Measurements from ENCODE around the gene GABRG3.

GABRG3 gene

DNA sequence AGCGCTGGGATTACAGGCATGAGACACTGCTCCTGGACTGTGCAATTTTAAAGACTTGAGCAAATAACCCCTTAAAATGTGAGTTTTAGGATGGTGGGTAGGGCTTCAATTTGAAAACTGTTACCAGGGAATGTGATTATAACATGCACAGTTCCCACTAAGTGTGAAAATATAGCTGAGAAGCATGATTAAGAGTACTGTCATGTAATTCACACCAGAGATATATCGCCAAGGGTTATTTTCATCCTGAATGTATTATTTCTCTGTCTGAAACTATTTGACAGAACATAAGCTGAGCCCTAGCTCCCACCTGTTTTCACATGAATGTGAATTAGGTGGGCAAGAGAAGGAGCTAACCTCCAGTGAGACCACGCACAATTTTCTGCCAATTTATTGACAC, 457.2 kb downstream of the GABRG3 start:
- peaks cover 25% of the 10 kb centered on the region for H3K9me3 Mint-ChIP-seq
- no peak overlapping the region for H3K27ac Mint-ChIP-seq
- no peaks in the 10 kb centered on the region for H3K4me1 Mint-ChIP-seq (ENCODE audit: low read depth)
- no peak overlapping the region for H3K4me3 Mint-ChIP-seq
- no peaks in the 10 kb centered on the region for H3K27me3 Mint-ChIP-seq (ENCODE audit: low read depth)
- H3K36me3 Mint-ChIP-seq (ENCODE audit: low read depth), result no peaks in the 10 kb centered on the region

DNA sequence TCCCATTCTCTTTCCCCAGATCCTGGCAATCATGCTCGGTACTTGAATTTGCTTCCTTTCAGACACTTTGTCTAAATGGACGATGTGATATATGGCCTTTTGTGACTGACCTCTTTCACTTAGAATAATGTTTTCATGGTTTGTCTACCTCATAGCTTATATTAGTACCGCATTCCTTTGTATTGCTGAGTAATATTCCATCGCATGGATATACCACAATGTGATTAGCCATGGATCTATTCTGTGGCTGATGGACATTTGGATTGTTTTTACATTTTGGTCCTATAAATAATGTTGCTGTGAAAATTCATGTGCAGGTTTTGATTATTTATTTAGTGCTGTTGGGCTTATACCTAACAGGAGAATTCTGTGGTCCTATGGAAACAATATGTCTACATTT, 458.6 kb downstream of the GABRG3 start:
- Mint-ChIP-seq H3K4me1 (ENCODE audit: low read depth) (no peaks in the 10 kb centered on the region), H3K9me3 (peaks cover 27% of the 10 kb centered on the region), H3K36me3 (ENCODE audit: low read depth) (no peaks in the 10 kb centered on the region), H3K27me3 (ENCODE audit: low read depth) (no peaks in the 10 kb centered on the region), H3K4me3 (no peak overlapping the region), H3K27ac (no peak overlapping the region)

- Mint-ChIP-seq H3K27ac (no peak overlapping the region), H3K4me1 (ENCODE audit: low read depth) (no peaks in the 10 kb centered on the region), H3K27me3 (ENCODE audit: low read depth) (no peaks in the 10 kb centered on the region), H3K4me3 (no peak overlapping the region), H3K36me3 (ENCODE audit: low read depth) (no peaks in the 10 kb centered on the region), H3K9me3 (peaks cover 39% of the 10 kb centered on the region)
Observed at GRCh38 chr15:27433604-27434003, 462.6 kb downstream of the GABRG3 start.

DNA sequence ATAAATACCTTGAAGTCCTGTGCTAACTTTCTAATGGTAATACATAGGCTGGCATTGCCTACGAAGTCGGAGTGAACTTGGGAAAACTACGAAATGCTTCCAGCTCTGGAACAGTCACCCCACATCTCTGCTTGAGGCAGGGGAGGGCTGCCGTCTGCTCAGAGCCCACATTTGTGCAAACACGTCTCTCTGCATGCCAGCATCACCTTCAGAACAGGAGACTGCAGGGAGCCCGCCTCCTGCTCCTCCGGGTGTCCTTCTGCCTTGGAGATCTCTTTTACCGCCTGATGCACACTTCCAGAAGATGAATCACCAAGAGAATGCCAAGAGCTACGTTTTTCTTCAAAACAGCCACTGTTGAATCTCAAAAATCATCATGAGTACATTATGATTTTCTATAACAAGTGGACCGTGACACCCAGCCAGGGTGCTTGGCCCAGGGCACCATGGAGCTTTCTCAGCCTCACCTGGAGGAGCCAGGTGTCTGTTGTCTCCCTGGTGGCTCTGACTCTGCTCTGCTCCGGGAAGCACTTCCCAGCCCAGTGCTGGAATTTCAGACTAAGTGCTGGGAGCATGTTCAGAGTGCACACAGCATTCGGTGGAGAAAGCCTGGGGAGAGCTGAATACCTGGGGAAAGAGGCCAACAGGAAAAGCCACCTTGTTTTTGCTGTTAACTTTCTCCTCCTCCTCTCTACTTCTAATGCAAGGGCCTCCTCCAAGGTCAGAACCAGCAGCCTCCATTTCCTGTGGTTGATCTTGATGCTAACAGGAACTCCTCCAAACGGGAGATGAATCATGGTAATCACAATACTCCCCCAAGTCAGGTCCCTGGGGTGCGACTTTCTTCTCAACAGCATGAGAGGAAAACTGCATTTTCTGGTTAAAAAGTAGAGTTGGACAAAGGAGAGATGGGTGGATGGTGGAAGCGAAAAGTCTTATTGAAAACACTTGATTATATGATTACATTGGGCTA, 467.7 kb downstream of the GABRG3 start:
- Mint-ChIP-seq H3K9me3 (peaks cover 43% of the 10 kb centered on the region), H3K27ac (no peak overlapping the region), H3K27me3 (ENCODE audit: low read depth) (no peaks in the 10 kb centered on the region), H3K4me1 (ENCODE audit: low read depth) (no peaks in the 10 kb centered on the region), H3K36me3 (ENCODE audit: low read depth) (no peaks in the 10 kb centered on the region), H3K4me3 (no peak overlapping the region)

GRCh38 chr15:27441120-27441519, 470.1 kb downstream of the GABRG3 start:
- Mint-ChIP-seq H3K9me3 (peaks cover 34% of the 10 kb centered on the region), H3K27me3 (ENCODE audit: low read depth) (no peaks in the 10 kb centered on the region), H3K4me1 (ENCODE audit: low read depth) (no peaks in the 10 kb centered on the region), H3K36me3 (ENCODE audit: low read depth) (no peaks in the 10 kb centered on the region), H3K27ac (no peak overlapping the region), H3K4me3 (no peak overlapping the region)

GRCh38 chr15:27448234-27448633, 477.3 kb downstream of the GABRG3 start:
- Mint-ChIP-seq H3K4me3 (no peak overlapping the region), H3K27ac (no peak overlapping the region), H3K9me3 (peaks cover 22% of the 10 kb centered on the region)

DNA sequence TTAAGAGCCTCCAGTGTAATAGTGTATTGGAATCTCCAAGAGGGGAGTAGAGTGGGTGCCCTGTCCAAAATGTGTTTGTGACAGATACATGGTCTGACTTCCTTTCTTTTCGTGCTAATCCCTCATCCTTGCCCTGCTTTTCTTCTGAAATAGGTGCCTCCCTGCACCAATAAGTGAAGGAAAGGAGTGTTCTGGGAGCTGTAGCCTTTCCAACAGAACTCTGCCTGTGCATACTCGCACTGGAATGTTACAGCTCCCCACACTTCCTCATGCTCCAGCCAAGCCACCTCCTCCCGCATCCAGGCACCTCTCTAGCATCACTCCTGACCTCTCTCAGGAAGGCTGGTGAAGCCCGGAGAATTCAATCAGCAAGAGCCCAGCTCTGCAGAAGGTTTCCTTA, 478.0 kb downstream of the GABRG3 start:
- H3K36me3 Mint-ChIP-seq (ENCODE audit: low read depth), result no peaks in the 10 kb centered on the region
- no peak overlapping the region for H3K4me3 Mint-ChIP-seq
- peaks cover 22% of the 10 kb centered on the region for H3K9me3 Mint-ChIP-seq
- H3K27ac Mint-ChIP-seq, result no peak overlapping the region
- no peaks in the 10 kb centered on the region for H3K4me1 Mint-ChIP-seq (ENCODE audit: low read depth)
- H3K27me3 Mint-ChIP-seq (ENCODE audit: low read depth), result no peaks in the 10 kb centered on the region

More at GRCh38 chr15:27448234-27448633, 477.3 kb downstream of the GABRG3 start:
- H3K27me3 Mint-ChIP-seq (ENCODE audit: low read depth), result no peaks in the 10 kb centered on the region
- H3K4me1 Mint-ChIP-seq (ENCODE audit: low read depth), result no peaks in the 10 kb centered on the region
- H3K36me3 Mint-ChIP-seq (ENCODE audit: low read depth), result no peaks in the 10 kb centered on the region

GRCh38 chr15:27449941-27450340, 479.0 kb downstream of the GABRG3 start:
- no peak overlapping the region for H3K27ac Mint-ChIP-seq
- no peaks in the 10 kb centered on the region for H3K4me1 Mint-ChIP-seq (ENCODE audit: low read depth)
- H3K9me3 Mint-ChIP-seq, result peaks cover 22% of the 10 kb centered on the region
- H3K36me3 Mint-ChIP-seq (ENCODE audit: low read depth), result no peaks in the 10 kb centered on the region
- H3K4me3 Mint-ChIP-seq, result no peak overlapping the region
- no peaks in the 10 kb centered on the region for H3K27me3 Mint-ChIP-seq (ENCODE audit: low read depth)

DNA sequence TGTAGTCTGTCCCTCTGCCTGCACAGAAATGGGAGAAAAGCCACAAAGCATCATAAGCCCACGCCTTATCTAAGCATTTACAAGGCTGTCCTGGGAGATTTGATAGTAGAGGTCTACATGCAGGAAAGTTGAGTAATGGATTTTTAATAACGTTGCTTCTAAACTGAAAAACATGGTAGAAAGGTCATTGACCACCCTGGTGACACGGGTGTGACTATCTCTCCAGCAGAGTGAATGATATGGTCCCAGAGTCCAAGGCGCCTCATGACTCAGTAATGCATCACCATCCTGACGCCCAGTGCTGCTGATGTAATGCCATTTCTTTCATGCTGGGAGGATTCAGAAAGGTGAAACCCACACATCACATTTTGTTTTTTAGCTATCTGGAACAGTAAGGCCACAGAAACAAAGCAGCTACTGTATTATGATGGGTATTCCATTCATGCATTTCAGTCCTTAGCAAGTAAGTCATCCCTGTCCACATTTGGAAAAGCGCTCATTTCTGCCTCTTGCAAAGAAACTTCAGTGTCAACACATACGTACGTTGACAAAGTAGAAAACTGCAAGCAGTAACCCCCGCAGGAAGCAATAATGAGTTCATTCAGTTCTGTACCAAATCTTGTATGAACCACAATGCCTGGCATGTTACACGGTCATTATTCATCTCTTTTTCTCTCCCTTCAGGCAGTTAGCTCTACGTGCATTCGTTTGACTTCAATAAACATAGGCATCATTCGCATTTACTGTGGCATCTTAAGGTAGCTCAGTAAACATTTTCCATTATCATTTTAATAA, 483.5 kb downstream of the GABRG3 start:
- H3K27ac Mint-ChIP-seq, result no peak overlapping the region

GRCh38 chr15:27456807-27457206, 485.8 kb downstream of the GABRG3 start:
- H3K27me3 Mint-ChIP-seq (ENCODE audit: low read depth), result no peaks in the 10 kb centered on the region
- no peaks in the 10 kb centered on the region for H3K4me1 Mint-ChIP-seq (ENCODE audit: low read depth)
- H3K36me3 Mint-ChIP-seq (ENCODE audit: low read depth), result no peaks in the 10 kb centered on the region
- H3K9me3 Mint-ChIP-seq, result peaks cover 23% of the 10 kb centered on the region
- no peak overlapping the region for H3K4me3 Mint-ChIP-seq
- no peak overlapping the region for H3K27ac Mint-ChIP-seq

More for the DNA sequence above, 483.5 kb downstream of the GABRG3 start:
- Mint-ChIP-seq H3K4me1 (ENCODE audit: low read depth) (no peaks in the 10 kb centered on the region), H3K27me3 (ENCODE audit: low read depth) (no peaks in the 10 kb centered on the region), H3K36me3 (ENCODE audit: low read depth) (no peaks in the 10 kb centered on the region), H3K9me3 (peaks cover 14% of the 10 kb centered on the region), H3K4me3 (no peak overlapping the region)

- no peak overlapping the region for H3K4me3 Mint-ChIP-seq
- no peaks in the 10 kb centered on the region for H3K36me3 Mint-ChIP-seq (ENCODE audit: low read depth)
- H3K27ac Mint-ChIP-seq, result no peak overlapping the region
- H3K4me1 Mint-ChIP-seq (ENCODE audit: low read depth), result no peaks in the 10 kb centered on the region
- H3K9me3 Mint-ChIP-seq, result peaks cover 27% of the 10 kb centered on the region
- no peaks in the 10 kb centered on the region for H3K27me3 Mint-ChIP-seq (ENCODE audit: low read depth)
Observed at GRCh38 chr15:27457766-27458165, 486.8 kb downstream of the GABRG3 start.

DNA sequence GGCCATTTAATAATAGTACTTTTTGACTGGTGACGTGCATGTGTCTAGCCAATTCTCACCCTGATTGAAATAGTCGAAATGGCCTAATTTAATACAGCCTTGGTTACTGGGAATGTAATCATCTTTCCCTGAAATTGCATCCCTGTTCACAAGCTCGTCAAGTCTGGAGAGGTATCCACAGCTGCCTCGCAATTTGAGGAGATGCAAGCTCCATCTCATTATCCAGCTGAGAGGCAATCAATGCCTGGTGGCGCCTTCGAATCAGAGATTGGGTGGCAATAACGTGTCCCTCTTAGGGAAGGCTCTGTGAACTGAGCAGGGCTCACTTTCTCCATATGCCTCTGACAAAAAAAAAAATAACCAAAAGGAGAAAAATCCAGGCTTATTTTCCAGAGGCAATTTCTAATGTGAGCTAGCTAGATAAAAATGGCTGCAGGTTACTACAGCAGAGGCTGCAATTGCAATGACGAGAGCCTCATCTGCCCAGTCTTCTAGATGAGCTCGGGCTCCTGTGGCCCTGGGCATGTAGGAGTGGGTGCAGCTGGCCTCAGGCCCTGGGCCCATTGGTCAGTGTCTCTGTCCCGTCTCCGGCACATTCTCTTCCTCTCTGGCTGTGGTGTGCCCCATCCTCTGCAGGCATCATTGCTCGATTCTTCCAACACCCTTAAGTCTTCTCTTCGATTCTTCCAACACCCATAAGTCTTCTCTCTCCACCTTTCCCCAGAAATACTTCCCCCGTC, 487.5 kb downstream of the GABRG3 start:
- Mint-ChIP-seq H3K36me3 (ENCODE audit: low read depth) (no peaks in the 10 kb centered on the region), H3K4me3 (no peak overlapping the region), H3K4me1 (ENCODE audit: low read depth) (no peaks in the 10 kb centered on the region), H3K27ac (no peak overlapping the region), H3K9me3 (peaks cover 27% of the 10 kb centered on the region), H3K27me3 (ENCODE audit: low read depth) (no peaks in the 10 kb centered on the region)

DNA sequence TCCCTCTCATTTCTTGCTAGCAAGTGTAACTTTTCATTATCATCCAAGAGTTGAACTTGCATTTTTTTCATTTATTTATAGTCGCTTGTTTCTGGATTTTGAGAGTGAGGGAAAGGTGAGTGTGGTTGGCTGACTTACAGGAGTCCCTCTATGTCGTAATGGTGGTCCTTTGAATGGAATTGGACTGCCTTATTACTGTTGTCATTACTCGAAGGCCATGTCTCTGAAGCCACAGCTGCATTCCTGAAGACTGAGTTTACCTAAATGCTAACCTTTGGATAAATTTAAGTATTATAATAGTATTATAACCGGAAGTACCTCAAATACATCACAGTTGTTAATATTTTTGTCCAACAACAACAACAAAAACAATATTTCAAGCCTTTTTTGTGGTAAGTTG, 488.9 kb downstream of the GABRG3 start:
- no peak overlapping the region for H3K4me3 Mint-ChIP-seq
- no peaks in the 10 kb centered on the region for H3K36me3 Mint-ChIP-seq (ENCODE audit: low read depth)
- no peak overlapping the region for H3K27ac Mint-ChIP-seq
- no peaks in the 10 kb centered on the region for H3K4me1 Mint-ChIP-seq (ENCODE audit: low read depth)
- peaks cover 35% of the 10 kb centered on the region for H3K9me3 Mint-ChIP-seq
- H3K27me3 Mint-ChIP-seq (ENCODE audit: low read depth), result no peaks in the 10 kb centered on the region

- no peaks in the 10 kb centered on the region for H3K36me3 Mint-ChIP-seq (ENCODE audit: low read depth)
Observed at GRCh38 chr15:27461181-27461580, 490.2 kb downstream of the GABRG3 start.

More at GRCh38 chr15:27461181-27461580, 490.2 kb downstream of the GABRG3 start:
- Mint-ChIP-seq H3K9me3 (peaks cover 35% of the 10 kb centered on the region), H3K27me3 (ENCODE audit: low read depth) (no peaks in the 10 kb centered on the region), H3K4me1 (ENCODE audit: low read depth) (no peaks in the 10 kb centered on the region), H3K27ac (no peak overlapping the region), H3K4me3 (no peak overlapping the region)
